Brain microvascular endothelial cell (primary cell): ENCODE results near the gene CLDN15.
"Not testable (repeated sequence)": the region's sequence is repeated elsewhere in the genome, so short reads cannot be mapped to it uniquely, and the experiment has no call there.

Source experiments
- DNase-seq: peaks from one replicate; pipeline ENCODE4 v3.0.0-alpha.2; 2020
- H3K27ac ChIP-seq: fragments of 250-450 bp; sonication (Bioruptor Pico); 2 replicates; pipeline ENCODE4 v1.5.1; 2020; ENCODE audit warnings: mild to moderate bottlenecking, moderate library complexity
- H3K27me3 ChIP-seq: fragments of 250-450 bp; sonication (Bioruptor Pico); replicated peaks from 2 replicates; pipeline ENCODE4 v1.5.1; 2020; ENCODE audit warnings: mild to moderate bottlenecking
- H3K36me3 ChIP-seq: fragments of 250-450 bp; sonication (Bioruptor Pico); replicated peaks from 2 replicates; pipeline ENCODE4 v1.5.1; 2020; ENCODE audit warnings: mild to moderate bottlenecking
- H3K4me3 ChIP-seq: 2 replicates; pipeline ENCODE4 v1.5.1; 2011; ENCODE audit warnings: low read depth, mild to moderate bottlenecking, control low read depth, low read length, moderate library complexity
- in situ Hi-C: cut with HindIII; loops from 2 replicates; pipeline ENCODE4 v1.10.0; 2017; ENCODE audit warnings: low sequenced_read_pairs, low pct_ligation_motif_present
- TF ChIP-seq, protein P1 (sequence below): IDR thresholded peaks from 2 replicates; pipeline ENCODE4 v1.5.1; 2011; ENCODE audit warnings: low read depth, mild to moderate bottlenecking, moderate library complexity, low read length, control low read depth, inconsistent platforms; ENCODE audit errors: missing control alignments

Gene CLDN15

GRCh38 chr7:101200504-101200861 lies 37.1 kb downstream of the CLDN15 start:
- H3K4me3 ChIP-seq: no peak overlapping the region
- DNase-seq: no peak
- in situ Hi-C loops: no loop called here
- no peak overlapping the region for H3K27ac ChIP-seq
- peaks cover 18% of the 10 kb centered on the region for H3K27me3 ChIP-seq
- TF ChIP-seq, protein P1, sequence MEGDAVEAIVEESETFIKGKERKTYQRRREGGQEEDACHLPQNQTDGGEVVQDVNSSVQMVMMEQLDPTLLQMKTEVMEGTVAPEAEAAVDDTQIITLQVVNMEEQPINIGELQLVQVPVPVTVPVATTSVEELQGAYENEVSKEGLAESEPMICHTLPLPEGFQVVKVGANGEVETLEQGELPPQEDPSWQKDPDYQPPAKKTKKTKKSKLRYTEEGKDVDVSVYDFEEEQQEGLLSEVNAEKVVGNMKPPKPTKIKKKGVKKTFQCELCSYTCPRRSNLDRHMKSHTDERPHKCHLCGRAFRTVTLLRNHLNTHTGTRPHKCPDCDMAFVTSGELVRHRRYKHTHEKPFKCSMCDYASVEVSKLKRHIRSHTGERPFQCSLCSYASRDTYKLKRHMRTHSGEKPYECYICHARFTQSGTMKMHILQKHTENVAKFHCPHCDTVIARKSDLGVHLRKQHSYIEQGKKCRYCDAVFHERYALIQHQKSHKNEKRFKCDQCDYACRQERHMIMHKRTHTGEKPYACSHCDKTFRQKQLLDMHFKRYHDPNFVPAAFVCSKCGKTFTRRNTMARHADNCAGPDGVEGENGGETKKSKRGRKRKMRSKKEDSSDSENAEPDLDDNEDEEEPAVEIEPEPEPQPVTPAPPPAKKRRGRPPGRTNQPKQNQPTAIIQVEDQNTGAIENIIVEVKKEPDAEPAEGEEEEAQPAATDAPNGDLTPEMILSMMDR: no peak
- H3K36me3 ChIP-seq: no peaks in the 10 kb centered on the region

- H3K4me3 ChIP-seq, in situ Hi-C loops, H3K36me3 ChIP-seq, H3K27ac ChIP-seq, DNase-seq: not testable (repeated sequence)
- H3K27me3 ChIP-seq: peaks cover 18% of the 10 kb centered on the region
Measured at GRCh38 chr7:101199522-101199921, 38.1 kb downstream of the CLDN15 start.

- in situ Hi-C loops: no loop called here
- Histone ChIP-seq H3K27ac (no peak overlapping the region), H3K36me3 (no peaks in the 10 kb centered on the region), H3K4me3 (no peak overlapping the region), H3K27me3 (peaks cover 18% of the 10 kb centered on the region)
- DNase-seq: no peak
- TF ChIP-seq, protein P1: no peak
Measured at GRCh38 chr7:101198476-101198875, 39.1 kb downstream of the CLDN15 start.

DNA sequence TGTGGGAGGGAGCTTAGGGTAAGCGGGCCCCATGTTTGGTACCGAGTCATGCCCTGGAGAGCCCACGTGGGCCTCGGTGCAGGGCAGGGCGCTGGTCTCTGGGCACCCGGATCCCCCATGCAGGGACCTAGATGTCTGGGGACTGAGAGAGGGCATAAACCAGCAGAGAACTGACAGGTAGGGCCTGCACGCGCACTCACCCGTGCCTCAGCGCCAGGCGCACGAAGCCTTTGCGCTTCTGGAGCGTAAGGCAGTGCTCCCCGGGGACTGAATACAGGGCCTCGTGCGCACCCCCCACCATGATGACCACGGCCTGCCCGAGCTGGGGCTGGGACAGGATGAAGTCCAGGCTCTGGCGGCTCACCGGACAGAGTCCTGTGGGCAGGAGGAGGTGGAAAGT lies 39.6 kb downstream of the CLDN15 start:
- no peak for DNase-seq
- TF ChIP-seq, protein P1: no peak
- H3K27me3 ChIP-seq: peaks cover 18% of the 10 kb centered on the region
- H3K36me3 ChIP-seq: no peaks in the 10 kb centered on the region
- in situ Hi-C loops: no loop called here
- H3K4me3 ChIP-seq: no peak overlapping the region
- no peak overlapping the region for H3K27ac ChIP-seq

DNA sequence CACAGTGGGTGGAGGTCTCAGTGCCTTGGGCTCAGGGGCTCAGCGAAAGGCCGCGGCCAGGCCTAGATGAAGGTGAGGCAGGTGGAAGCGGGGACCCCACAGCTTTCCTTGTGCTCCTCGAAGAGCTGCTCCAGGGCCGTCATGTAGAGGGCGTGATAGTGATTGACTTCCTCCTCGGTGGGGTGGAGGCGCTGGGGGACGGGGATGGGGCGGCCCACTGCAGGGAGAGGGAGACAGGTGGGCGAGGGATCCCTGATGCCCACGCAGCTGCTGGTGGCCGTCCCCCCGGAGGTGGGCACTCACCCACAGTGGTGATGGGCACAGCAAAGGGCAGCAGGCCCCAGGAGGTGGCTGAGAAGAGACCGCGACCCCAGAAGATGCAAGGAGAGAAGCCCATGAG lies 41.7 kb downstream of the CLDN15 start:
- peaks cover 4% of the 10 kb centered on the region for H3K27me3 ChIP-seq
- no peak for DNase-seq
- TF ChIP-seq, protein P1: no peak
- in situ Hi-C loops: no loop called here
- no peak overlapping the region for H3K4me3 ChIP-seq
- H3K27ac ChIP-seq: no peak overlapping the region
- H3K36me3 ChIP-seq: no peaks in the 10 kb centered on the region

DNA sequence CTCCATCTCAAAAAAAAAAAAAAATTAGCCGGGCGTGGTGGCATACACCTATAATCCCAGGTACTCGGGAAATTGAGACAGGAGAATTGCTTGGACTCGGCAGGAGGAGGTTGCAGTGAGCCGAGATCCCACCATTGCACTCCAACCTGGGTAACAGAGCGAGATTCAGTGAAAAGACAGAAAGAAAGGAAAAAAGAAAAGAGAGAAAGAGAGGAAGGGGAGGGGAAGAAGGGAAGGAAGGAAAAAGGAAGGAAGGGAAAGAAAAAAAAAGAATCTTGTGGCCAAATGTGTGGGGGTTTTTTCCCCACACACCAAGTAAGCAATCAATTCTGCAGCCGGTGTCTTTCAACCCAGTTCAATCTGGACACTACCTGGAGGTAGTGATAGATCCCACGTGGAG lies 48.5 kb downstream of the CLDN15 start:
- in situ Hi-C loops: no loop called here
- TF ChIP-seq, protein P1: no peak
- Histone ChIP-seq H3K27ac (no peak overlapping the region), H3K4me3 (no peak overlapping the region), H3K36me3 (no peaks in the 10 kb centered on the region), H3K27me3 (no peaks in the 10 kb centered on the region)
- no peak for DNase-seq
